SK-N-SH (cell line): ENCODE data around the gene AFF1. TPM values are rescaled to one million over a fixed set of nuclear protein-coding genes. Genes with fewer than 3 reads are reported as not detected.

Source experiments
- CTCF ChIA-PET: fragments of 300-600, 350-600 bp; formaldehyde crosslinking; extraction: SDS; loops from one replicate; lab custom pipeline; 2021; lab: Yijun Ruan, JAX
- POLR2A ChIA-PET: fragments of 350-600 bp; sonication (Branson Sonifier 250); formaldehyde crosslinking; extraction: SDS; loops from one replicate; lab custom pipeline; 2020; ENCODE audit warnings: antibody characterized with exemption, inconsistent platforms; lab: Yijun Ruan, JAX
- DNase-seq: peaks from one replicate; pipeline ENCODE4 v3.0.0; 2012
- H2AFZ ChIP-seq: fragments of 200-600 bp; sonication (generic); 2 replicates; pipeline ENCODE4 v1.8.1; 2016; ENCODE audit warnings: antibody characterized with exemption, mild to moderate bottlenecking, low read depth
- H3F3A ChIP-seq: fragments of 200-600 bp; sonication (generic); replicated peaks from 2 replicates; pipeline ENCODE3; 2016; ENCODE audit warnings: antibody characterized with exemption, mild to moderate bottlenecking; ENCODE audit not compliant: insufficient read depth
- H3K27ac ChIP-seq, 2 experiments: fragments of 200-500 bp in 1 of 2; fragments of 200-600 bp in 1 of 2; sonication (Bioruptor generic) in 1 of 2; sonication (generic), shearing (Covaris generic) in 1 of 2; 2 replicates each; pipeline versions ENCODE4 v1.5.1 to v1.6.1; 2014 to 2016; ENCODE audit warnings: low read depth in 2 of 2, inconsistent platforms in 1 of 2, low read length in 1 of 2, mild to moderate bottlenecking in 1 of 2, mixed read lengths in 1 of 2
- H3K27me3 ChIP-seq: fragments of 200-600 bp; sonication (generic), shearing (Covaris generic); 2 replicates; pipeline ENCODE4 v1.6.1; 2016; ENCODE audit warnings: mixed run types; ENCODE audit not compliant: insufficient read depth
- H3K36me3 ChIP-seq, 2 experiments: fragments of 200-500 bp in 1 of 2; fragments of 200-600 bp in 1 of 2; sonication (Bioruptor generic) in 1 of 2; sonication (generic) in 1 of 2; replicated peaks in 1 of 2; 2 replicates each; pipeline versions ENCODE3 to v1.5.1; 2014 to 2016; ENCODE audit warnings: low read length in 1 of 2, mild to moderate bottlenecking in 1 of 2; ENCODE audit not compliant: insufficient read depth in 2 of 2, control insufficient read depth in 1 of 2
- H3K4me1 ChIP-seq, 2 experiments: fragments of 200-500 bp in 1 of 2; fragments of 200-600 bp in 1 of 2; sonication (Bioruptor generic) in 1 of 2; sonication (generic), shearing (Covaris generic) in 1 of 2; 2 replicates each; pipeline versions ENCODE4 v1.5.1 to v1.6.1; 2014 to 2016; ENCODE audit warnings: low read depth in 1 of 2, low read length in 1 of 2, mixed run types in 1 of 2; ENCODE audit not compliant: insufficient read depth in 2 of 2, control insufficient read depth in 1 of 2
- H3K4me2 ChIP-seq: fragments of 200-600 bp; sonication (generic), shearing (Covaris generic); 2 replicates; pipeline ENCODE4 v1.6.1; 2017; ENCODE audit warnings: mixed run types
- H3K4me3 ChIP-seq, 2 experiments: fragments of 200-500 bp in 1 of 2; fragments of 200-600 bp in 1 of 2; sonication (Bioruptor generic) in 1 of 2; sonication (generic), shearing (Covaris generic) in 1 of 2; 2 replicates each; pipeline versions ENCODE4 v1.5.1 to v1.8.1; 2014 to 2016; ENCODE audit warnings: low read depth in 2 of 2, inconsistent platforms in 1 of 2, low read length in 1 of 2, mild to moderate bottlenecking in 1 of 2, mixed read lengths in 1 of 2, moderate library complexity in 1 of 2
- H3K79me2 ChIP-seq: fragments of 200-600 bp; sonication (generic); 2 replicates; pipeline ENCODE4 v1.8.1; 2017; ENCODE audit warnings: mild to moderate bottlenecking; ENCODE audit not compliant: insufficient read depth
- H3K9ac ChIP-seq: fragments of 200-600 bp; sonication (generic); 2 replicates; pipeline ENCODE4 v1.6.1; 2017; ENCODE audit warnings: mixed run types
- H3K9me2 ChIP-seq: fragments of 200-600 bp; sonication (generic); 2 replicates; pipeline ENCODE4 v1.6.1; 2017; ENCODE audit warnings: mixed run types
- H3K9me3 ChIP-seq: fragments of 200-600 bp; sonication (generic); 2 replicates; pipeline ENCODE4 v1.6.1; 2017; ENCODE audit warnings: mixed run types, mild to moderate bottlenecking, moderate library complexity
- H4K20me1 ChIP-seq: fragments of 200-600 bp; sonication (generic); 2 replicates; pipeline ENCODE4 v1.6.1; 2017; ENCODE audit warnings: mild to moderate bottlenecking, mixed run types; ENCODE audit not compliant: insufficient read depth
- CHD2 ChIP-seq: fragments of 150-350 bp; IDR thresholded peaks from 2 replicates; pipeline ENCODE4 v1.6.1; 2018; ENCODE audit warnings: low read length; ENCODE audit not compliant: partially characterized antibody
- ELF1 ChIP-seq: IDR thresholded peaks from 2 replicates; pipeline ENCODE4 v1.4.0; 2012
- EZH2phosphoT487 ChIP-seq: fragments of 200-600 bp; sonication (generic); IDR thresholded peaks from 2 replicates; pipeline ENCODE4 v1.6.1; 2017; ENCODE audit warnings: low read depth, mixed run types, mild to moderate bottlenecking, antibody characterized with exemption, moderate library complexity, borderline replicate concordance
- FOXJ3 ChIP-seq: sonication (generic); formaldehyde crosslinking; IDR thresholded peaks from 2 replicates; pipeline ENCODE4 v1.5.1; 2020; ENCODE audit warnings: mild to moderate bottlenecking, missing genetic modification reagents
- IRF3 ChIP-seq: fragments of 150-350 bp; IDR thresholded peaks from 2 replicates; pipeline ENCODE4 v1.6.1; 2016; ENCODE audit warnings: mild to moderate bottlenecking, low read depth, low read length
- JUND ChIP-seq: IDR thresholded peaks from 2 replicates; pipeline ENCODE4 v1.4.0; 2012
- MAX ChIP-seq: IDR thresholded peaks from 2 replicates; pipeline ENCODE4 v1.4.0; 2012; ENCODE audit warnings: low read depth
- MXI1 ChIP-seq: IDR thresholded peaks from 2 replicates; pipeline ENCODE4 v1.6.1; 2012; ENCODE audit warnings: mild to moderate bottlenecking, low read depth, low read length, improper control_type of control experiment
- NRF1 ChIP-seq: IDR thresholded peaks from 2 replicates; pipeline ENCODE4 v1.6.1; 2012; ENCODE audit warnings: low read depth, mild to moderate bottlenecking, low read length
- RAD21 ChIP-seq: IDR thresholded peaks from 2 replicates; pipeline ENCODE4 v1.6.1; 2012; ENCODE audit warnings: mild to moderate bottlenecking, low read length
- SIN3A ChIP-seq: IDR thresholded peaks from 2 replicates; pipeline ENCODE4 v1.6.1; 2012; ENCODE audit warnings: low read depth, mild to moderate bottlenecking, low read length, moderate library complexity, borderline replicate concordance
- TAF1 ChIP-seq: IDR thresholded peaks from 2 replicates; pipeline ENCODE4 v1.6.1; 2012; ENCODE audit warnings: low read depth, mild to moderate bottlenecking, low read length, moderate library complexity, borderline replicate concordance
- TEAD4 ChIP-seq: IDR thresholded peaks from 2 replicates; pipeline ENCODE4 v1.4.0; 2012; ENCODE audit warnings: mild to moderate bottlenecking, borderline replicate concordance; ENCODE audit not compliant: insufficient read depth
- YY1 ChIP-seq: IDR thresholded peaks from 2 replicates; pipeline ENCODE4 v1.4.0; 2012; ENCODE audit warnings: low read depth, mild to moderate bottlenecking
- ZBTB33 ChIP-seq: IDR thresholded peaks from 2 replicates; pipeline ENCODE4 v1.4.0; 2012; ENCODE audit warnings: low read depth, borderline replicate concordance
- WGBS: methylation state at CpG from one replicate; pipeline ENCODE4 v1.1.6; 2017; ENCODE audit warnings: low lambda C conversion rate; 5-methylcytosine and 5-hydroxymethylcytosine counted together
- polyA plus RNA-seq, 3 experiments: library from polyadenylated mRNA; depleted of rRNA; stranded (reverse); fragments of >200 nt; gene quantifications; 2 replicates each; pipeline ENCODE4 v1.2.3, GENCODE V29; 2012

The AFF1 gene
- polyA plus RNA-seq, 1 of the 3 experiments (the other 2 are of a cell fraction) = 2.7 TPM

GRCh38 chr4:87067124-87067885 lies 132.5 kb downstream of the AFF1 start (continued):
- no peak for TF ChIP-seq MAX
- no peak for TF ChIP-seq CHD2
- TF ChIP-seq YY1 = no peak
- no peak for TF ChIP-seq TEAD4
- TF ChIP-seq ELF1 = no peak
- TF ChIP-seq MXI1 = no peak
- no peak for TF ChIP-seq RAD21
- no peak for TF ChIP-seq TAF1
- TF ChIP-seq, all 33 proteins: peak for 0

- peaks cover 0 to 20% of the 10 kb centered on the region in 2 experiments; a peak in 2 of 4 replicates for H3K4me1 ChIP-seq
- ChIA-PET POLR2A (no interaction called here), CTCF (interaction anchor here (0.6 to 2.9 kb wide), 3 partner anchors 13 to 57 kb away, joined by 3 to 14 read pairs (median 3); no protein-coding TSS in a partner anchor)
- no peak overlapping the region for H3K4me2 ChIP-seq
- TF ChIP-seq JUND (no peak), CHD2 (no peak), IRF3 (no peak), NRF1 (no peak), SIN3A (no peak), MXI1 (peak; percentile 60; the same call in 1 of the 2 replicates), FOXJ3 (CRISPR knock-in tag) (no peak), EZH2phosphoT487 (no peak), RAD21 (0 out of 2 replicates have a peak, but pooled peaks have one; percentile 1), ZBTB33 (no peak)
- 53% methylated on average over 7 of the region's 7 CpGs for WGBS
- no peaks in the 10 kb centered on the region for H3K27me3 ChIP-seq
- no peak overlapping the region for H3K9ac ChIP-seq
- no peak overlapping the region for H2AFZ ChIP-seq
- H3K9me2 ChIP-seq = no peaks in the 10 kb centered on the region
- H3K79me2 ChIP-seq = peaks cover 8% of the 10 kb centered on the region; the same call in 1 of the 2 replicates
- H3F3A ChIP-seq = peaks cover 8% of the 10 kb centered on the region
- H3K9me3 ChIP-seq = no peaks in the 10 kb centered on the region
- DNase-seq = peak; percentile 46
- H4K20me1 ChIP-seq = peaks cover 7% of the 10 kb centered on the region
- 0 out of 4 replicates have a peak overlapping the region, but pooled peaks of 1 of the 2 experiments have one; percentile 17 for H3K27ac ChIP-seq
- no peak overlapping the region; a peak in 1 of 4 replicates for H3K4me3 ChIP-seq
- no peaks in the 10 kb centered on the region for H3K36me3 ChIP-seq
Observed at GRCh38 chr4:87068583-87069021, 133.8 kb downstream of the AFF1 start.
